ENCODE data around the gene JPT2.
"Not testable (repeated sequence)": the region's sequence is repeated elsewhere in the genome, so short reads cannot be mapped to it uniquely, and the experiment has no call there.

JPT2 gene

DNA sequence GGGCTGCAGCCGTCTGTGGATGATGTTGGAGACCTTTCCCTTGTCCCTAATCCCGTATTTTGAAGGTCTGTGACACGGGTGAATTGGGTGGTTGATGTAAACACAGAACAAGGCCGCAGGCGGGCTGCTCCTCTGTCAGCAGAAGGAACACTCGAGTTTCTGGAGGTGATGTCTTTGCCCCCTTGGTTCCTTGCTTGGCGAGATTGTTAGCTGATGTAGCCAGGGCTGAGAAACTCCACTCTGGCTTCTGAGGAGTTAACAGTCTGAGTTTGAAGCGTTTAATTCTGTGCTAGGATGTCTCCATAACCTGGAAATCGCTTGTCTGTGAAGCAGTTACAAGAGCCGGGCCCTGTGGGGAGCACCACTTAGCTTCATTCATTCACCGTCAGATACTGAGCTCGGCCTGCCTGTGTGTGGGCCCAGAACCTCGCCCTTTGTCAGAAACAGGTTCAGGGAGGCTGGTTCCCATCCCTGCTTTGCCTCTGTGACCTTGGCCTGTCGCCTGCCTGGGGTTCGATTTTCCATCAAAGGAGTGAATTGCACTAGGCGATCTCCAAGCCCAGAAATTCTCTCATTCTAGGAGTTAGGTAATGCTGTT lies 29.2 kb downstream of the JPT2 start:
- no peak for DNase-seq (ENCODE audit: low spot score)

DNA sequence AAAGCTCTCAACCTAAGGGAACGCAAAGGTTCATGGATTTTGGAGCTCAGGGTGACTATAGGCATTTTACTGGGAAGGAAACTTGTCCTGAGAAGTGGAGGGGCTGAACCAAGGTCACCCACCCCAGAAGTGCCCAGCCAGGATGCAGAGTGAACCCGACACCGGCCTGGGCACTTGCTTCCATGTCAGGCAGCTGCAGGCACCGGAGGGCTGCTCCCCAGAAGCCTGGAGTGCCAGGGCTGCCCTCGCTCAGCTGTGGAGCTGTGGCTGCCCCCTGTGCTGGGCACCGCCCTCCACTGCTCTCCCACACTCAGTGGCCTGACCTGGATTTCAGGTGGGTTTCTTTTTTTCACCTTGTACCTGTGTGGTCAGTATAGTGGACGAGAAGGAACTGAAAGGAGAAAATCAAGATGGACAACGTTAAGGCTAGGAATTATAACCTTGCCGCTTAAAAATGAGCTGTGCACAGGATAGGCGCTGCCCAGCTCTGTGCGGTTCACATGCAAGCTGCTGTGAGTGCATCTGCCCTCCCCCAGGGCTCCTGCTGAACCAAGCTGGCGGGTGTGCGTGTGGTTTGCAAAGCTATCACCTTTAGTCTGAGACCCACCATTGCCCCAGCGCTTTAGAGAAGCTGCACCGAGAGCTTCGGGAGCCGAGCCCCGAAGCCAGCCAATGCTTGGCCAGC lies 30.1 kb downstream of the JPT2 start:
- DNase-seq (ENCODE audit: low spot score): no peak

DNA sequence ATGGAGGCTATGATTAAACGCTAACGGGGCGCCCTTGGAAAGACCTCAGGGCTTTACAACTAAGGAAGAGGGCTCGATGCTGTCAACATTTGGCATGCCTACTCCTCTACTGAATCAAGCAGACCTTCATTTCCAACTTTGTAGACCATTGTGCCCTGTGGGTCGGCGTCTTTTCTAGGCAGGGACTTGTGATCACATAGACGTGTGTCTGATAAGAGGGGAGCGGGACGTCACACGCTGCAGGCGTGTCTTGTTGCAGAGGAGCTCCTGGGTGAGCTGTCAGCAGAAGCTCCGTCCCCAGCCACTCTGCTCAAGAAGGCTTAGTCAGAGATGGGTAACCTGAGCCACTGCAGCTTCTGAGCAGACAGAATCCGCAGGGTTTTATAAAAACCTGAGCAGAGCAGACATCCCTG lies 30.7 kb downstream of the JPT2 start:
- DNase-seq (ENCODE audit: low spot score): no peak

GRCh38 chr16:1709356-1709755 lies 31.3 kb downstream of the JPT2 start:
- no peak for DNase-seq (ENCODE audit: low spot score)

GRCh38 chr16:1710811-1711507 lies 32.9 kb downstream of the JPT2 start:
- DNase-seq (ENCODE audit: low spot score): no peak

GRCh38 chr16:1712791-1713261 lies 34.7 kb downstream of the JPT2 start:
- no peak for DNase-seq (ENCODE audit: low spot score)

- DNase-seq (ENCODE audit: low spot score): no peak
Measured at GRCh38 chr16:1713331-1713730, 35.3 kb downstream of the JPT2 start.

GRCh38 chr16:1713933-1714332 lies 35.9 kb downstream of the JPT2 start:
- peak; percentile 82 for DNase-seq (ENCODE audit: low spot score)

GRCh38 chr16:1715220-1715619 lies 37.1 kb downstream of the JPT2 start:
- DNase-seq (ENCODE audit: low spot score): no peak

- not testable (repeated sequence) for DNase-seq (ENCODE audit: low spot score)
Measured at GRCh38 chr16:1718236-1718635, 40.2 kb downstream of the JPT2 start.

DNA sequence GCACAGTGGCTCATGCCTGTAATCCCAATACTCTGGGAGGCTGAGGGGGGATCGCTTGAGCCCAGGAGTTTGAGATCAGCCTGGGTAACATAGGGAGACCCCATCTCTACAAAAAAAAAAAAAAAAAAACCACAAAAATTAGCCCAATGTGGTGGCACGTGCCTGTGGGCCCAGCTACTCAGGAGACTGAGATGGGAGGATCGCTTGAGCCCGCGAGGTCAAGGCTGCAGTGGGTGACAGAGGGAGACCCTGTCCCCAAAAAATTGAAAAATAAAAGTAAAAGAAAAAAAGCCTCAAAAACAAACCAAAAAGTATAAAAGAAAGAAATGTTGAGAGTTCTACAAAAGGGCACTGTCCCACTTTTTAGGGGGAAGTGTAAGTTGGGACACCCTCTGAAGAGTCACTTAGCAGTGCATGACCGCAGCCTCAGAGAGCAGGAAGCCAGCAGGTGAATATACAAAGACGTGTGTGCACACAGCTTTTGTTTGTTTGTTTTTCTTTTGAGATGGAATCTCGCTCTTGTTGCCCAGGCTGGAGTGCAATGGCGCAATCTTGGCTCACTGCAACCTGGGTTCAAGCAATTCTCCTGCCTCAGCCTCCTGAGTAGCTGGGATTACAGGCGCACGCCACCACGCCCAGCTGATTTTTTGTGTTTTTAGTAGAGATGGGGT lies 41.6 kb downstream of the JPT2 start:
- DNase-seq (ENCODE audit: low spot score): peak; percentile 42

- DNase-seq (ENCODE audit: low spot score): no peak
Measured at GRCh38 chr16:1721372-1721771, 43.3 kb downstream of the JPT2 start.

GRCh38 chr16:1723450-1724147 lies 45.5 kb downstream of the JPT2 start:
- DNase-seq (ENCODE audit: low spot score): peak; percentile 50

DNA sequence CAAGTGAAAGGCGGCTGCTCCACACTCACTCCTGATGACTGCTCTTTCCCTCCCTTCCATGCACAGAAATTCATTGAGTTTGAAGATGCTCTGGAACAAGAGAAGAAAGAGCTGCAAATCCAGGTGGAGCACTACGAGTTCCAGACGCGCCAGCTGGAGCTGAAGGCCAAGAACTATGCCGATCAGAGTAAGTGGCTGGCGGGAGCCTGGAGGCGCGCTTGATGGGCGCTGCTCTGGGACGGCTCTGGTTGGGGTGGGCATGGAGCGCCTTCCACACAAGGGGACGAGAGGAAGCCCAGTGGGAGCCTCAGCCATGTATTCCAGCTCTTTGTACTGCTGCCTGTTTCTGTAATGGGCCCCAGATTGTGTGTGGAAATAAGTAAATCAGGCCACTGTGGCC lies 46.4 kb downstream of the JPT2 start:
- no peak for DNase-seq (ENCODE audit: low spot score)

GRCh38 chr16:1726661-1727502 lies 48.8 kb downstream of the JPT2 start:
- DNase-seq (ENCODE audit: low spot score): no peak

GRCh38 chr16:1727651-1728624 lies 49.9 kb downstream of the JPT2 start:
- no peak for DNase-seq (ENCODE audit: low spot score)

DNA sequence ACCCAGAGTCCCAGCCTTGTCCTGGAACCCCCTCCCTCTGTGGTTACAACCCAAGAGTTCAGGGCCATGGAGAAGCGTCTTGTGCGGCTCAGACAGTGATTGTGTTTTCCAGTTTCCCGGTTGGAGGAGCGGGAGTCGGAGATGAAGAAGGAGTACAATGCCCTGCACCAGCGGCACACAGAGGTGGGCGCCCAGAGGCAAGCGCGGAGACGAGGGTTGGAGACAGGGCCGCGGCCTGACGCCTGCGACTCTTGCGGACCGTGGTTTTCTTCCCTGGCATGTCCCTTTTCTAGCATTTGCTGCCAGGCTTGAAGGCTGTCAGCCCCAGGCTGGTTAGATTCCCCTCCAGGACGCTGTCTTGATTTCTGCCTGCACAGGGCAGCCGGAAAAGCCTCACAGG lies 50.9 kb downstream of the JPT2 start:
- DNase-seq (ENCODE audit: low spot score): no peak

GRCh38 chr16:1729445-1729844 lies 51.4 kb downstream of the JPT2 start:
- no peak for DNase-seq (ENCODE audit: low spot score)

GRCh38 chr16:1731073-1731472 lies 53.0 kb downstream of the JPT2 start:
- no peak for DNase-seq (ENCODE audit: low spot score)

GRCh38 chr16:1731603-1732002 lies 53.5 kb downstream of the JPT2 start:
- no peak for DNase-seq (ENCODE audit: low spot score)
